Lower lobe of right lung (tissue), 2 donors: ENCODE data around the gene KCNJ10. TPM values are rescaled to one million over a fixed set of nuclear protein-coding genes. Genes with fewer than 3 reads are reported as not detected.

Source experiments
- ATAC-seq, 2 donors: fragments of 200-7000 bp; cut with Tn5 transposase; one replicate each; pipeline ENCODE4 v1.9.1; 2020 to 2022; ENCODE audit warnings: mild to moderate bottlenecking in 2 of 2, moderate library complexity in 2 of 2
- DNase-seq: peaks from one replicate; pipeline ENCODE4 v3.0.0-alpha.2; 2020
- H3K27ac ChIP-seq: fragments of 200-600 bp; one replicate; pipeline ENCODE4 v1.8.0; 2022
- H3K27me3 ChIP-seq: fragments of 200-600 bp; one replicate; pipeline ENCODE4 v1.8.0; 2022; ENCODE audit warnings: low read depth
- H3K36me3 ChIP-seq: fragments of 200-600 bp; one replicate; pipeline ENCODE4 v1.8.0; 2022; ENCODE audit warnings: mild to moderate bottlenecking
- H3K4me1 ChIP-seq: fragments of 200-600 bp; one replicate; pipeline ENCODE4 v1.8.0; 2022
- H3K4me3 ChIP-seq: fragments of 200-600 bp; one replicate; pipeline ENCODE4 v1.8.0; 2022; ENCODE audit warnings: mild to moderate bottlenecking
- H3K9me3 ChIP-seq: fragments of 200-600 bp; one replicate; pipeline ENCODE4 v1.8.0; 2022
- CTCF ChIP-seq: fragments of 200-600 bp; IDR thresholded peaks from one replicate; pipeline ENCODE4 v1.8.0; 2022; ENCODE audit warnings: antibody characterized with exemption, mild to moderate bottlenecking
- intact Hi-C: fragments of 100-400 bp; cut with DNase I; formaldehyde crosslinking; loops from one replicate; pipeline ENCODE4 v1.11.0; 2022
- total RNA-seq: library from RNA; stranded (reverse); fragmentation: NEBNext Ultra II Directional; extraction: Animal tissue kit (Norgen Biotek cat#: 25700); gene quantifications from one replicate; pipeline ENCODE4 v1.2.1, GENCODE V29; 2021
- donor health status: DM: no; HTN: yes; CAD: no; lungs with severe emphysema.

The KCNJ10 gene
- total RNA-seq, 1 donor from 2014 or later, result 0.15 TPM

DNA sequence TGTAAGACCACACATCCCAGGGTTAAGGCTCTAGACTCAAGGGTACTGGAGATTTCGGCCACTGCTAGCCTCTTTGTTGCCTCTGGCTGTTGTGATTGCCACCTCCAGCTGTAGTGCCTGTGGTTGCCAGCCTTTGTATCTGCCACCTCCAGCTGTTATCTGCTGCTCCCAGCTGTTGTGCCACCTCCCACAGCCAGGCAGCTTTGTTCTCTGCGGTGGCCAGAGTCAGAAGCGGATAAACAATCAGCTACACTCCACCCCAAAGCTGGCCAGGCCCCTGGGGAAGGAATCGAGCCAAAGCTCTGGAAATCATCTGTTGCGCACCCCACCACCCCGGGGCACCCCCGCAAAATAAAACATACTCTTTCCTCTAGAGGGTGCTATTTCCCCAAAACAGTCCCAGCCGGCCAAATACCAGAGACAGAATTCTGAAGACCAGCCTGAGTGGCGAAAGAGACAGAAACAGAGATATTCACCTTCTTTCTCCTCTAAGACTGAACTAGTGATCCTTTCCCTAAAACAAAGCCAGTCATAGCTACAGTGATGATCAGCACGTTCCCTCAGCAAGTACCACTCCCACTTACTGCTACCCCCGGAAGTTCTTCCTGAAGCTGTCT is 23.4 kb downstream of the KCNJ10 start:
- H3K4me3 ChIP-seq, result no peak overlapping the region
- peaks cover 8% of the 10 kb centered on the region for H3K4me1 ChIP-seq
- no peaks in the 10 kb centered on the region for H3K9me3 ChIP-seq
- no peaks in the 10 kb centered on the region for H3K36me3 ChIP-seq
- H3K27ac ChIP-seq, result no peak overlapping the region
- ATAC-seq (peak; percentile 81 to 87), DNase-seq (no peak)
- H3K27me3 ChIP-seq, result no peaks in the 10 kb centered on the region
- peak; percentile 66 for TF ChIP-seq CTCF
- intact Hi-C loops, result no loop called here

GRCh38 chr1:160045653-160046052 is 24.3 kb downstream of the KCNJ10 start:
- H3K4me1 ChIP-seq, result peaks cover 8% of the 10 kb centered on the region
- H3K4me3 ChIP-seq, result no peak overlapping the region
- intact Hi-C loops, result no loop called here
- no peaks in the 10 kb centered on the region for H3K9me3 ChIP-seq
- ATAC-seq, result no peak
- no peak for DNase-seq
- no peaks in the 10 kb centered on the region for H3K27me3 ChIP-seq
- no peak overlapping the region for H3K27ac ChIP-seq
- no peaks in the 10 kb centered on the region for H3K36me3 ChIP-seq
- no peak for TF ChIP-seq CTCF

DNA sequence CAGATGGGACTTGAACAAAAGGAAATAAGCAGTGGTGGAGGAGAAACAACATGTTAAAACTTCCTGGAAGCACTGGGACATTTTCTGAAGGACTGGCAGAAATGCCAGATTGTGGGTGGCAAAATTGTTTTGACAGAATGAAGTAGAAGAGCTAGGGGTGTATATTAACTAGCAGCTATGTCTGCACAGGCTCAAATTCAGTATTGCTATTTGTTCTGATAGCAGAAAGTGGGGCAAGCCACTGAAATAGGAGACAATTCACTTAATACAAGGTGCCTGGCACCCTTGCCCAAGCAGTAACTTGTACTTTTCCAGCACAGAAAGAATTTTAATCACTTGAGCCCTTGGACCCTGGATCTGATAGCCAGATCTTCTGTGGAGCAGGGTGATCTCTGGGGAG is 26.4 kb downstream of the KCNJ10 start:
- Histone ChIP-seq H3K27me3 (no peaks in the 10 kb centered on the region), H3K36me3 (no peaks in the 10 kb centered on the region), H3K9me3 (no peaks in the 10 kb centered on the region), H3K4me1 (peaks cover 8% of the 10 kb centered on the region), H3K4me3 (no peak overlapping the region), H3K27ac (no peak overlapping the region)
- DNase-seq (no peak), ATAC-seq (no peak)
- intact Hi-C loops, result no loop called here
- no peak for TF ChIP-seq CTCF

GRCh38 chr1:160040476-160040875 is 29.5 kb downstream of the KCNJ10 start:
- no peak for TF ChIP-seq CTCF
- no peaks in the 10 kb centered on the region for H3K9me3 ChIP-seq
- ATAC-seq, result no peak
- H3K4me1 ChIP-seq, result no peaks in the 10 kb centered on the region
- H3K36me3 ChIP-seq, result no peaks in the 10 kb centered on the region
- no peak overlapping the region for H3K27ac ChIP-seq
- no peak for DNase-seq
- H3K27me3 ChIP-seq, result no peaks in the 10 kb centered on the region
- no peak overlapping the region for H3K4me3 ChIP-seq
- intact Hi-C loops, result no loop called here

- H3K36me3 ChIP-seq, result no peaks in the 10 kb centered on the region
- no peaks in the 10 kb centered on the region for H3K27me3 ChIP-seq
- no peaks in the 10 kb centered on the region for H3K9me3 ChIP-seq
- ATAC-seq (peak; percentile 26 to 62), DNase-seq (no peak)
- TF ChIP-seq CTCF, result no peak
- peaks cover 25% of the 10 kb centered on the region for H3K4me1 ChIP-seq
- H3K27ac ChIP-seq, result peak overlapping the region; percentile 80
- intact Hi-C loops, result no loop called here
- peak overlapping the region; percentile 91 for H3K4me3 ChIP-seq
Observed at GRCh38 chr1:160032165-160032820, 37.7 kb downstream of the KCNJ10 start.
